Measurements from ENCODE around the gene STYXL1.

DNA sequence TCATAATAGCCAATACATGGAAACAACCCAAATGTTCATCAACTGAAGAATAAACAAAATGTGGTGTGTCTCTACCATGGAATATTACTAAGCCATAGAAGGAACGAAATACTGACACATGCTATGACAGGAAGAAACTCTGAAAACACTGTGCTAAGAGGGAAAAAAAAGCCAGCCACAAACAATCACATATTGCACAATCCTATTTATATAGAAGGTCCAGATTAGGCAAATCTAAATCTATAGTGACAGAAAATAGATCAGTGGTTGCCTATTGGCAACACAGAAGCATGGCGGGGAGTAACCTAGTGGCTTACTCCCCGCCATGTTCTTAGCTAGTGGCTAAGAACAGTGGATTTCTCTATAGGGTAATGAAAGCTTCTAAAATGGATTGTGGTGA, 48.1 kb upstream of the STYXL1 start:
- TF ChIP-seq EZH2 (IDR thresholded peaks at IDR 0.05; ENCODE audit: insufficient read depth, poor library complexity, severe bottlenecking), result no peak
- no peak for TF ChIP-seq EZH2phosphoT487 (IDR thresholded peaks at IDR 0.05; ENCODE audit: insufficient read depth, low read depth)

Data from GM23248 (cell line).